GDM1 (cell line): ENCODE data around the gene PTPRF.
"Not testable (repeated sequence)": the region's sequence is repeated elsewhere in the genome, so short reads cannot be mapped to it uniquely, and the experiment has no call there.

ENCODE experiments used
- DNase-seq: peaks from one replicate; lab custom pipeline; 2025; lab: John Stamatoyannopoulos, UW

PTPRF gene

GRCh38 chr1:43538143-43538487 lies 7.4 kb downstream of the PTPRF start:
- DNase-seq, result no peak

GRCh38 chr1:43538969-43539368 lies 8.3 kb downstream of the PTPRF start:
- no peak for DNase-seq

- no peak for DNase-seq
These were observed 9.2 kb downstream of the PTPRF start for GRCh38 chr1:43539726-43540434.

GRCh38 chr1:43540653-43541071 lies 10.0 kb downstream of the PTPRF start:
- DNase-seq, result no peak

GRCh38 chr1:43541141-43541540 lies 10.5 kb downstream of the PTPRF start:
- no peak for DNase-seq

- no peak for DNase-seq
These were observed 11.2 kb downstream of the PTPRF start for GRCh38 chr1:43541721-43542401.

GRCh38 chr1:43542527-43543458 lies 12.1 kb downstream of the PTPRF start:
- DNase-seq, result no peak

GRCh38 chr1:43543567-43543966 lies 12.9 kb downstream of the PTPRF start:
- no peak for DNase-seq

- DNase-seq, result no peak
These were observed 14.6 kb downstream of the PTPRF start for GRCh38 chr1:43545339-43545694.

GRCh38 chr1:43545695-43546387 lies 15.2 kb downstream of the PTPRF start:
- DNase-seq, result no peak

GRCh38 chr1:43546388-43547100 lies 15.9 kb downstream of the PTPRF start:
- DNase-seq, result no peak

GRCh38 chr1:43547538-43548072 lies 16.9 kb downstream of the PTPRF start:
- DNase-seq, result no peak

GRCh38 chr1:43548285-43549271 lies 17.9 kb downstream of the PTPRF start:
- DNase-seq, result no peak

GRCh38 chr1:43549394-43549793 lies 18.7 kb downstream of the PTPRF start:
- DNase-seq, result not testable (repeated sequence)

GRCh38 chr1:43549921-43550597 lies 19.4 kb downstream of the PTPRF start:
- no peak for DNase-seq

GRCh38 chr1:43550598-43551246 lies 20.0 kb downstream of the PTPRF start:
- no peak for DNase-seq

- DNase-seq, result no peak
These were observed 20.8 kb downstream of the PTPRF start for GRCh38 chr1:43551396-43551888.

GRCh38 chr1:43552059-43552742 lies 21.5 kb downstream of the PTPRF start:
- DNase-seq, result no peak
